Mucosa of descending colon (tissue), 3 donors: Measurements from ENCODE around the gene MED1. TPM values are rescaled to one million over a fixed set of nuclear protein-coding genes. Genes with fewer than 3 reads are reported as not detected.
"Not testable (repeated sequence)": the region's sequence is repeated elsewhere in the genome, so short reads cannot be mapped to it uniquely, and the experiment has no call there.

Source experiments
- ATAC-seq: fragments of 200-7000 bp; cut with Tn5 transposase; one replicate; pipeline ENCODE4 v1.9.1; 2020; ENCODE audit warnings: mild to moderate bottlenecking, moderate library complexity
- DNase-seq, 3 donors: peaks; one replicate each; pipeline ENCODE4 v3.0.0-alpha.2; 2020
- H3K36me3 ChIP-seq: fragments of 200-600 bp; one replicate; pipeline ENCODE4 v1.8.0; 2021; ENCODE audit warnings: low read depth, mild to moderate bottlenecking
- H3K4me1 ChIP-seq: fragments of 200-600 bp; one replicate; pipeline ENCODE4 v1.8.0; 2021; ENCODE audit warnings: low read depth, mild to moderate bottlenecking
- H3K4me3 ChIP-seq: fragments of 200-600 bp; one replicate; pipeline ENCODE4 v1.8.0; 2021; ENCODE audit warnings: mild to moderate bottlenecking
- H3K9me3 ChIP-seq: fragments of 200-600 bp; one replicate; pipeline ENCODE4 v1.8.0; 2021; ENCODE audit warnings: mild to moderate bottlenecking
- CTCF ChIP-seq: fragments of 200-600 bp; IDR thresholded peaks from one replicate; pipeline ENCODE4 v1.8.0; 2022; ENCODE audit warnings: antibody characterized with exemption, mild to moderate bottlenecking
- intact Hi-C, 2 donors: fragments of 100-400 bp; cut with DNase I in 1 of 2; cut with micrococcal nuclease in 1 of 2; formaldehyde crosslinking; loops; one replicate each; pipeline versions ENCODE4 v1.11.0 to v1.11.1; 2022; cut with DNase I, micrococcal nuclease
- long read RNA-seq, 2 donors: library from polyadenylated mRNA; unstranded; transcript quantifications; one replicate each; pipeline ENCODE4 v2.0.0, GENCODE V29; 2019 to 2021
- total RNA-seq, 3 donors: library from RNA; stranded (reverse); fragmentation: NEBNext Ultra II Directional in 2 of 3; extraction: Animal tissue kit (Norgen Biotek cat#: 25700) in 2 of 3; gene quantifications; one replicate each; pipeline versions ENCODE4 v1.2.1 to v1.2.4, GENCODE V29; 2021 to 2023
- donor health status: DM: no; HTN: no; CAD: no; lungs with moderate emphysema.
- donor health status: DM: no; HTN: no; CAD: no.
- donor health status: DM: no; HTN: yes; CAD: no.

Gene MED1
- 10 to 100 TPM; 23.8 to 36.4 (median 27.6) TPM for total RNA-seq
- long read RNA-seq, donor 1, partial matches to known transcripts = 1 of 5 reads
- long read RNA-seq, donor 1, other reads (novel, unspliced or antisense) = 4 of 5 reads
- long read RNA-seq, donor 2, full-length matches to known transcripts = 2 of 4 reads
- long read RNA-seq, donor 2, partial matches to known transcripts = 1 of 4 reads
- long read RNA-seq, donor 2, other reads (novel, unspliced or antisense) = 1 of 4 reads

- intact Hi-C loops = no loop called here
- TF ChIP-seq CTCF = no peak
Observed at GRCh38 chr17:39450847-39451581, at the start of gene MED1. Gene MED1 (minus strand): TSS chr17:39451263. CDS start chr17:39451062, 201 bp downstream.

DNA sequence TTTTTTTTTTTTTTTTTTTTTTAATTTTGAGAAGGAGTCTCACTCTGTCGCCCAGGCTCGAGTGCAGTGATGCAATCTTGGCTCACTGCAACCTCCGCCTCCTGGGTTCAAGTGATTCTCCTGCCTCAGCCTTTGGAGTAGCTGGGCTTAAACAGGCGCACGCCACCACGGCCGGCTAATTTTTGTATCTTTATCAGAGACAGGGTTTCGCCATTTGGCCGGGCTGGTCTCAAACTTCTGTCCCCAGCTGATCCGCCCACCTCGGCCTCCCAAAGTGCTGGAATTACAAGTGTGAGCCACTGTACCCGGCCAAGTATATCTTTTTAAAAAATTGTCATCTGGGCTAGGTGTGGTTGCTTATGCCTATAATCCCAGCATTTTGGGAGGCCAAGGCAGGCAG lies 45.9 kb upstream of the MED1 start:
- DNase-seq, H3K4me3 ChIP-seq, H3K4me1 ChIP-seq, H3K9me3 ChIP-seq, intact Hi-C loops, ATAC-seq: not testable (repeated sequence)
- H3K36me3 ChIP-seq = peaks cover 26% of the 10 kb centered on the region

More at GRCh38 chr17:39450847-39451581, at the start of gene MED1:
- Histone ChIP-seq H3K9me3 (no peaks in the 10 kb centered on the region), H3K4me1 (peaks cover 7% of the 10 kb centered on the region), H3K36me3 (no peaks in the 10 kb centered on the region), H3K4me3 (peak within 1 kb of the TSS; percentile 54)
- peak; percentile 99 for ATAC-seq
- peak; percentile 95 to 96 (median 95) for DNase-seq

DNA sequence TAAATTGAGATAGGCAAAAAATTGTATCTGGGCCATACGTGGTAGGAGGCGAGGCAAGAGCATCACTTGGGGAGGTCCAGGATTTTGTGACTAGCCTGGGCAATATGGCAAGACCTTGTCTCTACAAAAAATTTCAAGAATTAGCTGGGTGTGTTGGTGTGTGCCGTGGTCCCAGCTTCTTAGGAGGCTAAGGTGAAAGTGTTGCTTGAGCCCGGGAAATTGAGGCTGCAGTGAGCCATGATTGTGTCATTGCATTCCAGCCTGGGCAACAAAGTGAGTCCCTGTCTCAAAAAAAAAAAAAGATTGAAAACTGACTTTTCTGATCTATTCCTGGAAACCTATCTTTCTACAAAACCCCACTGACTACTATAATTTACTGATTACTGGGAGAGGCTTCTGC lies 36.9 kb upstream of the MED1 start:
- peaks cover 6% of the 10 kb centered on the region for H3K36me3 ChIP-seq
- no peak for TF ChIP-seq CTCF

GRCh38 chr17:39487490-39487889 lies 36.4 kb upstream of the MED1 start:
- H3K4me1 ChIP-seq, H3K36me3 ChIP-seq, H3K4me3 ChIP-seq, ATAC-seq, intact Hi-C loops, DNase-seq, H3K9me3 ChIP-seq: not testable (repeated sequence)

More for the DNA sequence above, 36.9 kb upstream of the MED1 start:
- Histone ChIP-seq H3K4me1 (no peaks in the 10 kb centered on the region), H3K9me3 (no peaks in the 10 kb centered on the region), H3K4me3 (no peak overlapping the region)
- DNase-seq (no peak), ATAC-seq (no peak)
- intact Hi-C loops = no loop called here

DNA sequence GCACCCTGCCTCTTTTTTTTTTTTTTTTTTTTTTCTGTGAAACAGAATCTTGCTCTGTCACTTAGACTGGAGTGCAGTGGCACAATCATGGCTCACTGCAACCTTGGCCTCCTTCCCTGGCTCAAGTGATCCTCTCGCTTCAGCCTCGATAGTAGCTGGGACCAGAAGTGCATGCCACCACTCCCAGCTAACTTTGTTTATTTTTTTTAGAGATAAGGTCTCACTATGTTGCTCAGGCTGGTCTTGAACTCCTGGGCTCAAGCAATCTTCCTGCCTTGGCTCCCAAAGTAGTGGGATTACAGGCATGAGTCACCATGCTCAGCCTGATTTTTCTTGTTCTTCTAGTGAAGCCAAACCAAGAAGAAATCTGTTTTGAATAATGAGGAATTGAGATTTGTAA lies 35.2 kb upstream of the MED1 start:
- peaks cover 6% of the 10 kb centered on the region for H3K36me3 ChIP-seq
- DNase-seq = no peak
- H3K4me3 ChIP-seq = no peak overlapping the region
- intact Hi-C loops = no loop called here
- H3K4me1 ChIP-seq = no peaks in the 10 kb centered on the region
- ATAC-seq = no peak
- no peaks in the 10 kb centered on the region for H3K9me3 ChIP-seq
- no peak for TF ChIP-seq CTCF

DNA sequence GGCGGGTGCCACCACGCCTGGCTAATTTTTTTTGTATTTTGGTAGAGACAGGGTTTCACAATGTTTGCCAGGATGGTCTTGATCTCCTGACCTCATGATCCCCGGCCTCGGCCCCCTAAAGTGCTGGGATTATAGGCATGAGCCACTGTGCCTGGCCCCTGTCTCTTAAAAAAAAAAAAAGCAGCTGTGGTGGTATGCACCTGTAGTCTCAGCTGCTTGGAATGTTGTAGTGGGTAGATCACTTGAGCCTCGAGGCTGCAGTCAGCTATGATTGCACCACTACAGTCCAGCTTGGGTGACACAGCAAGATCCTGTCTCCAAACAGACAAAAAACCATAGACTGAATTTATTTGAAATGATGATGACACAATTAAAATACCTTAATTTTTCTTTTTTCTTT lies 34.5 kb upstream of the MED1 start:
- Histone ChIP-seq H3K4me3 (no peak overlapping the region), H3K36me3 (peaks cover 4% of the 10 kb centered on the region), H3K4me1 (no peaks in the 10 kb centered on the region), H3K9me3 (no peaks in the 10 kb centered on the region)
- TF ChIP-seq CTCF = no peak
- DNase-seq (no peak), ATAC-seq (no peak)
- intact Hi-C loops = no loop called here
